ENCODE measurements around the gene GPR176.
"Not testable (repeated sequence)": the region's sequence is repeated elsewhere in the genome, so short reads cannot be mapped to it uniquely, and the experiment has no call there.

GPR176 gene

GRCh38 chr15:39934397-39935071 is 14.5 kb upstream of the GPR176 start:
- no peak for DNase-seq

DNA sequence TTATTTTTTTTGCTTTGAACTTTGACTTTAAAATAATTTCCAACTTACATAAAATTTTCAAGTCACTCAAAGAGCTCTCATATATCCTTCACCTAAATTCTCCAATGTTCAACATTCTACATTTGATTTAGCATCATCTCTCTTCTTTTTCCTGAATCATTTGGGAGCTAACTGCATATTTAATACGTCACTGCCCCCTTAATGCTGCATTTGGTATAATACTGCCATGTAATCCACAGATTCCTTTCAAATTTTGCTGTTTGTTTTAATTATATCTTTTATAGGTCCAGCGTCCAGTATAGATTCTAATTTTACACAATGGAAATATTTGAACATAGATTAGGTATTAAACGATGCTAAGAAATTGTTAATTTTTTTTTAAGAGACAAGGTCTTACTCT is 11.5 kb upstream of the GPR176 start:
- DNase-seq = no peak

DNA sequence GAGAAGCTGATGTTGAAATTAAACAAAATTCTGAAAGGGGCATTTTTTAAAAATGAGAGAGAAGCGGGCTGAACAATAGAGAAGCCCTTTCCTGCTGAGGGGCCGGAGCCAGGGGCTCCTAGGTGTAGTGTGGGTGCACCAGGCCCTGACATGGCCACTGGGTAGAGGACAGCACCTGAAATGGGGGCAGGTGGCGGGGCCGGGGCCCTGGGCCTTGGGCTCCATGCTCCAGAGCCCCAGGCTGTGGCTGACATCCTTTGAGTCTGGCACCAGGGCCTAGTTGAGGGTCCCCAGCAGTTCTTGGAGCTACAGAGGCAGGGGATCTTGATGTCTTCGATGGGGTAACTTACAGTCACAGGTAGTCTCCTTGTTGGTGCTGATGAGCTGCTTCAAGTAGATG is 6.5 kb upstream of the GPR176 start:
- no peak for DNase-seq

- DNase-seq = no peak
Observed at GRCh38 chr15:39925112-39925842, 5.2 kb upstream of the GPR176 start.

DNA sequence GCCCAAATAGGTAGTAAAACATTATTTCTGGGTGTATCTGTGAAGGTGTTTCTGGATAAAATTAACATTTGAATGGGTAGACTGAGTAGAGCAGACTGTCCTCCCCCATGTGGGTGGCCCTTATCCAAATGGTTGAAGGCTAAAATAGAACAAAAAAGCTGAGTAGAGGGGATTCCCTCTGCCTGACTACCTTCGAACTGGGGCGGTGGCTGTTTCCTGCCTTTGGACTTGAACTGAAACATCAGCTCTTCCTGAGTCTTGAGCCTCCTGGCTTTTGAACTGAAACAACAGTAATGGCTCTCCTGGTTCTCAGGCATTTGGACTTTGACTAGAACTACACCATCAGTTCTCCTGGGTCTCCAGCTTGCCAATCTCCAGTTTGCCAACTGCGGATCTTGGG is 4.4 kb upstream of the GPR176 start:
- no peak for DNase-seq

DNA sequence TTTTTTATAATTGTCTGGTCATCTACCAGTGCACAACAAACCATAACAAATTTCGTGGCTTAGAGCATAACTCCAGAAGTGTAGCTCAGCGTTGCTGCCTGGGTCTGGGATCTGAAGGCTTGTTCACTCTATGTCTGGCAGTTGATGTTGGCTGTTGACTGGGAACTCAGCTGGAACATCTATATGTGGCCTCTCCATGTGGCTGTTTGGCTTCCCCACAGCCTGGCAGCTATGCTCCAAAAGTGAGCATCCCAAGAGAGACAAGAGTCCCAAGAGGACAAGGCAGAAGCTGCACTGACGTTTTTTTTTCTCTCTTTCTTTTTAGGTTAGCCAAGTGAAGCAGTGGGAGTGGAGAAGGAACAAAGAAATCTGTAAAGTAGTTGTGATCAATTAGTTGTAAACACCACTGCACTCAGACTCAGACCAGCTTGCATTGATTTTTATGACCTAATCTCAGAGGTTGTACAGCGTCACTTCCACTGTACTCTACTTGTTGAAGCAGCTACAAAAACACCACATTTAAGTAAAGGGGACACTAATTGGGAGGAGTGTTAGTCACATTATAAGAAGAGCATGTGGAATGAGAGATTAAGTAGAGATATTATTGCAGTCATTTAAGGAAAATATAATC is 2.5 kb upstream of the GPR176 start:
- DNase-seq = no peak

DNA sequence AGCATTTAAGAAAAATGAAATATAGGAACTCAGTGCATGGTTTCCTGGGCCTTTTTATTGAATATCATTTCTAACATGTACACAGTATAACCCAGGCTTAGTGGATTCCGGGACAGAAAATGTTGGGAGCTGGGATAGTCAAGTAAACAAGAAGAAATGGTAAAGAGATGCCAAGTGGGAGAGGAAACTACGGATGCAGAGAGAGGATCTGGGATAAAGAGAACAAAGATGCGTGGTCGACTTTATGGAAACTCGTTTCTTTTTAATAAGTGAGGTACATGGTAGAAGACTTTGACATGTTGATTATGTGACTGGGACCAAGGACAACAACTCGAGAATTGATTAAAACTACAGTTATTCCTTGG is 1.2 kb upstream of the GPR176 start:
- no peak for DNase-seq

- DNase-seq = peak; percentile 36
Observed at GRCh38 chr15:39920510-39921273, 626 bp upstream of the GPR176 start.

DNA sequence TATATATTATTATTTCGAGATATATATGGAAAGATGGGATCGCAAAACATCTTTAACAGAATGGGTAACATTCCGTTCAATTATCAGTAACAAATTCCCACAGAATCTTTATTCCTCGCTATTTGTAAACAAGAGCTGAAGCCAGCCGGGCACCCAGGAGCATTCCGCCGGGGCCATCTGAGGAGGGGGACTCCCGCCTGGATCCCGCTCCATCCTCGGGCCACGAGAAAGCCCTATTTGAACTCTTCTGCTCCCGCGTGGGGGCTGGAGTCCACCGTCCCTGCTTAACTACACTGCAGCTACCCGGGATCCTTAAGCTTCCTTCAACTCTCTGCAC is 687 bp downstream of the GPR176 start:
- no peak for DNase-seq

- DNase-seq = no peak
Observed at GRCh38 chr15:39918688-39919385, 1.2 kb downstream of the GPR176 start.

DNA sequence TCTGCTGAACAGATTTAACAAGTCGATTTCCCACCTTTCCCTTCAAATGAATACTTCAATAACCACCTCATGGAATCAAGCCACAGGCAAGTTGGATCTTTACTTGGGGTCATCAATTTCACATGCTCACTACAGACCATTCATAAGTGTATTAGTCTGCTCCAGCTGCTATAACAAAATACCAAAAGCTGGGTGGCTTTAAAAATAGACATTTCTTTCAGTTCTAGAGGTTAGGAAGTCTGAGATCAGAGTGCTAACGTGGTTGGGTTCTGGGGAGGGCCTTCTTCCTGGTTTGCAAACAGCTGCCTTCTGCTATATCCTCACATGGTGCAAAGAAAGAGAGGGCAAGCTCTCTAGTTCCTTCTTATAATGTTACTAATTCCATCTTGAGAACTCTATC is 5.1 kb downstream of the GPR176 start:
- no peak for DNase-seq

DNA sequence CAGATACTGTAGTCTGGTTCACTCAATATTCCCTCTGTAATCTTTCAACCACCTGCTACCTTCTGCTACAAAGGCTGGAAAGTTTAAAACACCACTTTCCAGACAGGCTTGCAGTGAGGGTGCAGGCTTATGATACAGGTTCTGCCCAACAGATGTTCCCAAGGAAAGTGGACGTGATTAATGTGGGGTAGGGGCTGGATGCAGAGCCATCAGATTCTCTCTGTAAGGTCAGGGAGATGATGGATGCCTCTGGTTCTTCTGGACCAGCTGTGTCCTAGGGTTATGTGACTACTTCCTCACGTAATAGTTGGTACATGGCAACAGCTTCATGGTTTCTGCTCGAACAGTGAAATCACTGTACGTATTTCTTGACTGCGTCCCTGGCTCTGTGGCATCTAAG is 11.1 kb downstream of the GPR176 start:
- no peak for DNase-seq

- DNase-seq = no peak
Observed at GRCh38 chr15:39908186-39908585, 11.9 kb downstream of the GPR176 start.

DNA sequence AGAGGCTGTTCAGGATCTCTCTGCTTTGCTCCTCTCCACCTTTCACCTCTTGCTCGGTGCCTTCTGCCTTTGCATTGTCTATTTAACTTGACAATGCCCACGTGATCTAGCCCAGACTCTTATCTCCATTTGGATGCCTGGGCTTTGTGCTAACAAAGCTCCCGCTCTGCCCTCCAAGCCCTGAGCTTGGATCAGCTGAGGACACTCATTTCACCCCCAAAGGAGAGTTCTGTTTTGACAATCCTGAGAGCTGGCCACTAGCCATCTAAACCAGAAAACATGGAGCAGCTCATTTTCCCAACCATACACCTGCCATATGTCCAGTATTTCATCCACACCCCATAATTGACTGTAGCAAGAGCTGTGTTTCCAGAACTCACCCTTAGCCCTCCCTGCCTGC is 12.8 kb downstream of the GPR176 start:
- no peak for DNase-seq

DNA sequence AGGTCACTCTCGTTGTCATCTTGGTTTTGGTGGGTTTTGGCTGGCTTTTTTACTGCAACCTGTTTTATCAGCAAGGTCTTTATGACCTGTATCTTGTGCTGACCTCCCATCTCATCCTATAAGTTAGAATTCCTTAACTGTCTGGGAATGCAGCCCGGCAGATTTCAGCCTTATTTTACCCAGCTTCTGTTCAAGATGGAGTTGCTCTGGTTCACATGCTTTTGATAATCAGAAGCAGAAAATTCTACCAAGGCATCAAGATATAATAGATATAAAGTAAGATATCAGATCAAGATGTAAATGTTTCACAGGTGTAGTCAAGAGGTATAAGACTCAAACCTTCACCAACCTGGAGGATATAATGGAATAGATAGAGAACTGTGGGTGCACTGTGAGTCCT is 16.0 kb downstream of the GPR176 start:
- DNase-seq = no peak

DNA sequence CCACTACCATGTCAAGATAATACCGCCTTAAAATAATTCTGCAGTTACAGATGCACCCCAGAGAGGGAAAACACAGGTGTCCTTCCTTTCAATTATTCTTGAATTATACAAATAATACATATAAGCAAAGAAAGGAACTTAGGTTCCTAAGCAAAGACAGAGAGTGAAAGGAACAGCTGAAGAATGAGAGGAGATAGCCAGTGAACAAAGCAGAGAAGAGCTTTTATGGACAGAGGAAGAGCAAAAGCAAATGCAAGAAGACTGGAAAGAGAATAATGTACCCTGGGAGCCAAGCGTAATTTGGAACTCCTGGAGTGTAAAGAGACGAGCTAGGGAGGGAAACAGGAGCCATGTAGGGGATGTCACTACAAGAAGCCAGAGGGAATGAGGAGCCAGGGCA is 21.7 kb downstream of the GPR176 start:
- DNase-seq = no peak

GRCh38 chr15:39896846-39897245 is 23.2 kb downstream of the GPR176 start:
- DNase-seq = no peak

DNA sequence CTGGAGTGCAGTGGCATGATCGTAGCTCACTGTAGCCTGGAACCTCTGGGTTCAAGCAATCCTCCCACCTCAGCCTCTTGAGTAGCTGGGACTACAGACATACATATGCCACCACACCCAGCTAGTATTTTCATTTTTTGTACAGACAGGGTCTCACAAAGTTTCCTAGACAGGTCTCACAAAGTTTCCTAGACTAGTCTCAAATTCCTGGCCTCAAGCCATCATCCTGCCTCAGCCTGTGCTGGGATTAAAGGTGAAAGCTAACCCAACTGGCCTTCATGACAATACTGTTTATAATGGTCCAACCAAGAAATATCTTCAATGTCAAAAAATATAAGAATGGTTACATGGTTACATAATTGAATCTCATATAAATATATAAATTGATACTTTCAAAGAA is 24.0 kb downstream of the GPR176 start:
- DNase-seq = no peak

DNA sequence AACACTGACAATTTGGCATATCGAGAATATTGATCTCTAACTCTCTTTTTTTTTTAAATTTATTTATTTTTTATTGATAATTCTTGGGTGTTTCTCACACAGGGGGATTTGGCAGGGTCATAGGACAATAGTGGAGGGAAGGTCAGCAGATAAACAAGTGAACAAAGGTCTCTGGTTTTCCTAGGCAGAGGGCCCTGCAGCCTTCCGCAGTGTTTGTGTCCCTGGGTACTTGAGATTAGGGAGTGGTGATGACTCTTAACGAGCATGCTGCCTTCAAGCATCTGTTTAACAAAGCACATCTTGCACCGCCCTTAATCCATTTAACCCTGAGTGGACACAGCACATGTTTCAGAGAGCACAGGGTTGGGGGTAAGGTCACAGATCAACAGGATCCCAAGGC is 27.0 kb downstream of the GPR176 start:
- not testable (repeated sequence) for DNase-seq

DNA sequence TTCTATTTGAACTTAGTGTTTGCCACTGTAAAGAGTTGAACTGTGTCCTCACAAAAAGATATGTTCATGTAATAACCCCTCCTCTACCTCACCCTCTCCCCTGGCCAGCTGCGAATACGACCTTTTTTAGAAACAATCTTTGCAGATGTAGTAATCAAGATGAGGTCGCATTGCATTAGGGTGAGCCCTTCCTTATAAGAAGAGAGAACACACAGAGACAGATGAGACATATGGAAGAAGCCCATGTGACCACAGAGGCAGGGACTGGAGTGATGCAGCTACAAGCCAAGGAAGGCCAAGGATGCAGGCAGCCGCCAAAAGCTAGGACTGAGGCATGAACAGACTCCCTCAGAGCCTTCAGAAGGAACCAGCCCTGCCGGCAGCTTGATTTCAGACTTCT is 27.6 kb downstream of the GPR176 start:
- DNase-seq = no peak

- no peak for DNase-seq
Observed at GRCh38 chr15:39890621-39891020, 29.4 kb downstream of the GPR176 start.

DNA sequence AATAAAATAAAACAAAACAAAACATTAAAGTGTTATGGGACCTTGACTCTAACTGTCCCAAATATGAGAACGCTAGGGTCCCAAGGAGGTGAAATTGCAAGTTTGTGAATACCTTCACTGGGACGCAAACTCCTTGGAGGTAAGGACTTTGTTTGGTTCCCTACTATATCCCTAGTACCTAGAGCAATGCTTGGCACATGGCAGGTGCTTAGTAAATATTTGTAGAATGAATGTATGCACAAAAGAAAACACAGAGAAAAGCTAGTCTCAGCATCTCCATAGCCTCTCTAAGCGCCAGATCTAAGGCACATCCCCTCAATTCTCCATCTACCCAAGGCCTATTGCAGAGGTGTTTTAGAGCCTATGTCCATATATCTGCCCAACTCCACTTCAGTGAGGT is 30.5 kb downstream of the GPR176 start:
- DNase-seq = no peak

GRCh38 chr15:39888809-39889208 is 31.3 kb downstream of the GPR176 start:
- DNase-seq = no peak
